ENCODE data around the gene CBX8. TPM values are rescaled to one million over a fixed set of nuclear protein-coding genes. Genes with fewer than 3 reads are reported as not detected.

CBX8 gene
- polyA plus RNA-seq, 1 donor from 2014 or later = 3.2 TPM

DNA sequence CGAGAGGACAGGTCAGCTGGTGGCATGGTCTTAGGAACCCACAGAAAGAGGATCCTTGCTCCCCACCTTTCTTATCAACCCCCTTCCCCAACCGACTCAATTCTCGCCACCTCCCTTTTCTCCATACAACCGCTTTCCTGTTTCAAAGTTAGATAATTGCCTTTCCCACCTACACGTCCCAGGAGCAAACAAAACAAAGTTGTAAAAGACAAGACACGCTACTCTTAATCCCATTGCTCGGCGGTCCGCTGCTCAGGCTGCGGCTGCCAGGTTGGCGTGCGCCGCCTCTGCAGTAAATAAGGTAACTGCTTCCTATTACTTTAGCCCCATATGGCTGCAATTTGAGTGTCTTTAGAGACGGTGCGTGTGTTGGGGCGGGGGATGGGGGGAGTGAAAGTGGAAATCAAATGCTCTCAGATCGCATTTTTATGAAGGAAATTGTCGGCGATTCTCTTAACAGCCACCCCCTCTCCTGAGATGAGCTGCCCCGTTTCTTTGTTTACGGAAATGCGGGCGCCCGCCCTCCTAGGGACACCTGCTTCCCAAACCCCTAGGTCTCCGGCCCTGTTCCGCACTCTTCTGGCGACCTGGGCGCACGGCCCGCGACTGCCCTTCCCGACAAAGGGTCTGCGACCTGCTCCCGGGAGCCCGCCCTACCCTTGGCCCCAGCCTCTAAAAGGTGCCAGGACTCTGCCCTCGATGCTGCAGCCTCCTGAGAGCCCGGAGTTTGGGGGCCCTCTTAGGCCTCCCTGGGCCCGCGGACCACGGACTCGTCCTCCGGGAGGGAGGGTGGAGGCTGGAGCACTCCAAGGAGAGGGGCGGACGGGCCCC is 3.7 kb upstream of the CBX8 start:
- peaks cover 15 to 18% (median 16%) of the 10 kb centered on the region in 3 donors for H3K4me1 Mint-ChIP-seq
- peaks cover 39% of the 10 kb centered on the region for H3K27me3 Mint-ChIP-seq
- no peaks in the 10 kb centered on the region for H3K36me3 Mint-ChIP-seq
- H3K4me3 Mint-ChIP-seq = peak overlapping the region; percentile 68 to 93 (median 86)
- peak overlapping the region; percentile 86 to 96 (median 93) for H3K27ac Mint-ChIP-seq
- peaks cover 0 to 12% (median 0%) of the 10 kb centered on the region in 3 donors for H3K9me3 Mint-ChIP-seq

DNA sequence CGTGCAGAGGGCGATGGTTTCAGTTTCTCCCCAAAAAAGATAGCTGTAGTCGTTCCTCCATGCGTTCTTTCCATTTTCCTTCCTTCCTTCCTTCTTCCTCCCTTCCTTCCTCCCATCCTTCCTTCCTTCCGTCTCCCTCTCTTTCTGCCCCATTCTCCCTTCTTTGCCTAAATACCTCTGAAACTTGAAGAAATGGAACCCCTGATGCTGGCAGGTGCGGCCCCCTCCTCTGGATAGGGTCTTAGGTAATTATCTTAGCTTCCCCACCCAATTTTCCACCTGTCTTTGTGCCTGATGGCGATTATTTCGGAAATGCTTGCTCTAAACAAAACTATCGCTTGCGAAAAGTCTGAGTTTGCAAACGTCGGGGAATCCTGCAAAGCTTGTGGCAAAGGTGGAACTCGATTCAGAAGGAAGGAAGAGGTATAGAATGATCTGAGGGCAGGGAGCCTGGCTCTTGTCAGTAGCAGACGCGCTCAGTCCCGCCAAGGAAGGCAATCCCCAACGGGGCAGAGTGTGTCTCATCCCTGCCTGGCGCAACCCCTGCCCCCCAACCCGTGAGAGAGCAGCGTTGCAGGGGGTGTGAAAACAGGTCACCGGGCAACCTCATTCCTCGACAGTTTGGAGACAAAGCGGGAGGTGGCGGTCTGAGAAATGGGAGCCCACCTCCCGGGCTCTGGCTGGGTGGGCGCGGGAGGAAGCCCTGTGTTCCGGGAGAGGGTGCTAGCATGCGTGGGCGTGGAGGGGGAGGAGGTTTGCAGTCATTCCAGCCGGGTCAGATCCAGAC is 2.9 kb upstream of the CBX8 start:
- peaks cover 33% of the 10 kb centered on the region for H3K27me3 Mint-ChIP-seq
- H3K9me3 Mint-ChIP-seq = peaks cover 0 to 12% (median 0%) of the 10 kb centered on the region in 3 donors
- no peaks in the 10 kb centered on the region for H3K36me3 Mint-ChIP-seq
- H3K4me3 Mint-ChIP-seq = peak overlapping the region in 3 of 4 donors; percentile 81 to 87 (median 84)
- peak overlapping the region; percentile 86 to 96 (median 93) for H3K27ac Mint-ChIP-seq
- peaks cover 11 to 17% (median 16%) of the 10 kb centered on the region in 3 donors for H3K4me1 Mint-ChIP-seq

DNA sequence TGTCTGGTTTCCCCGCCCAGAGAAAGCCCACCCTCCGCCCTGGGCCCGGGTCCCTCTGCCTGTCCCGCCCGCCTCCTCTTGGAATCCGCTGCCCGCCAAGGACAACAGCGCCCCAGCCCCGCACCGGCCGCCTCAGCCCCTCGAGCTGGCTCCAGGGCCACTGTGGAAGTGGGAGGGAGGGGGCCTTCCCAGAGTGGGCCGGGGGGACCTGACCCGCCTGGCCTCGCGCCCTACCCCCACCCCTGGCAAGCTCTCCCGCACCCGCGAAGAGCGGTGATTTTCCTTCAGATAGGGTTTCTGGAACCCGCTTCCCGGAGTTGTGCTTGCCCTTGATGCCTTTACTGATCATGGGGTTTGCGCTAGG is 2.3 kb upstream of the CBX8 start:
- Mint-ChIP-seq H3K9me3 (peaks cover 0 to 7% (median 0%) of the 10 kb centered on the region in 3 donors), H3K4me3 (peak overlapping the region in 2 of 4 donors; percentile 61 to 84), H3K27me3 (peaks cover 29% of the 10 kb centered on the region), H3K4me1 (peaks cover 5 to 12% (median 11%) of the 10 kb centered on the region in 3 donors), H3K27ac (peak overlapping the region; percentile 86 to 96 (median 93)), H3K36me3 (no peaks in the 10 kb centered on the region)

DNA sequence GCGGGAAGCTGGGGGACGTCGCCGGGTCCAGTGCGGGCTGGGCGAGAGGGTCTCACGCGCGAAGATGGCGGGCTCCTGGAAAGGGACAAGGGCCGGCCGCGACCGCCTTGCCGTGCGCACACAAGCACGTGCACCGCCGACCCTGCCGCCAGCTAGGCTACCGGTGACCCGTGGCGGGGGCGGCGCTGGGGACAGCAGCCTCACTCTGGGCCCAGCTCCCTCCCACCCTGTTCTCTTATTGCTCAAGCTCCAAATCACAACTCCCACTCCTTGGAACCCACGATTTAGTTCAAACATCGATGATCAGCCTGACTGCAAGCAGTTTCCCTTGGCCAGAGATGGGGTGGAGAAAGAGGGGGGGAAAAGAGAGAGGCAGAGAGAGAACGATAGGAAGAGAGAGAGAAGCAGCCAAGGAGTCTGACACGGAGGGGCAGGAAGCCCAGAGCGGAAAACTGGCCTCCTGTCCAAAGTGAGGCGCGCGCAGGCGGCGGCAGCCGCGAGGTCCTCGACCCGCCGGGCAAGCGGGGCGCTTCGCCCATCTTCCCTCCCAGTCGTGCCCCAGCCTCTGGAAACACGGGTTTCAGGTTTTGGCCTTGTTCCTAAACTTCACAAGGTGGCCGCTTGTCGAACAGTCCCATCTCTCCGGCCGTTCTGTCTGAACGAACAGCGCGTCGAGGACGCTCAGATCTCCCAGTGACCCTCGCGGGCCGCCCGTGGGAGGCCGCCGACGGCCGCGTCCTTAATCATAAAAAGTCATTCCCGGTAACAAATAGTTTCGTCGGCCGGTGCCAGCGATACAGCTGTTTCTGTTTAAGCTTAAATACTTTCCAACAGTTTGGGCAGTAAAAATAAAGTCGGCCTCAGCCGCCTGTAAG is 1.7 kb upstream of the CBX8 start:
- peak overlapping the region; percentile 57 to 88 (median 86) for H3K4me3 Mint-ChIP-seq
- peaks cover 0 to 5% (median 0%) of the 10 kb centered on the region in 3 donors for H3K9me3 Mint-ChIP-seq
- H3K36me3 Mint-ChIP-seq = peaks cover 2% of the 10 kb centered on the region
- H3K27me3 Mint-ChIP-seq = peaks cover 27% of the 10 kb centered on the region
- H3K4me1 Mint-ChIP-seq = peaks cover 5 to 12% (median 9%) of the 10 kb centered on the region in 3 donors
- peak overlapping the region; percentile 82 to 96 (median 85) for H3K27ac Mint-ChIP-seq

DNA sequence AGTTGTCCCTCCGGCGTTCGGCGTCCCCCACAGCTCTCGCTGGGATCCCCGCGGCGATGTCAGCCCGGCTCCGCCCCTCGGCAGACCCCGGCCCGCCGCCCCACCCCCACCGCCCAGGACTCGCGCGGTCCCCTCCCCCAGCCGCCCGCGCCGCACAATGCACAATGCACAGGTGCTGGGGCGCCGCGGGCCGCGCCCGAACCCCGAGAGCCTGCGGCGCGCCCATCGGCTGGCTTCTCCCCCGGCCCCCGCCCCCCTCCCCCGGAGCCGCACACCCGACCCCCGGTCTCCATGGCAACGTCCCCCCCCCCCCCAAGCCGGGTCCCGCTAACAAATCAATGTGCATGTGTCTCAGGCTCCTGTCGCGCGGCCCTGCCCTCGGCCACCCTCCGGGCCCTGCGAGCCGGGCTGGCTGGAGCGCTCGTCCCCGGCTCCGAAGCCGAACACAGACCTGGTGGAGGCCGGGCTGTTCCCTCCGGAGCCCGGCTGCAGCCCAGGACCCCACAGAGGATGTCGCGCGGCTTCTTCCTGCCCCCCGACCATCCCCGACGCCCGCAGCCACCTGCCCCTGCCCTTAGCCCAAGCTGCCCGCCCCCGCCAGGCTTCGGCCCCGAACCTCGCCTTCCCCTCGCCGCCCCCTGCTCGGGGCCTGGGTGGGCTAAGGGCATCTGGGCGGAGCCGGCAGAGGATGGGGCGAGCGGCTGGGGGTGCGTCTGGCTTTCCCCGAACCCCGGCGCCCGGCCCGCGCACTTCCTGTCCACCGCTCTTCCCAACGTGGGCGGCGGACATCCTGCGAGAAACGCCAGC is 818 bp upstream of the CBX8 start:
- Mint-ChIP-seq H3K9me3 (peaks cover 0 to 5% (median 0%) of the 10 kb centered on the region in 3 donors), H3K27ac (peak overlapping the region in 2 of 3 donors; percentile 95 to 97), H3K4me1 (peaks cover 5 to 12% (median 8%) of the 10 kb centered on the region in 3 donors), H3K4me3 (peak overlapping the region in 2 of 4 donors; percentile 89 to 94), H3K27me3 (peaks cover 26% of the 10 kb centered on the region), H3K36me3 (peaks cover 2% of the 10 kb centered on the region)

DNA sequence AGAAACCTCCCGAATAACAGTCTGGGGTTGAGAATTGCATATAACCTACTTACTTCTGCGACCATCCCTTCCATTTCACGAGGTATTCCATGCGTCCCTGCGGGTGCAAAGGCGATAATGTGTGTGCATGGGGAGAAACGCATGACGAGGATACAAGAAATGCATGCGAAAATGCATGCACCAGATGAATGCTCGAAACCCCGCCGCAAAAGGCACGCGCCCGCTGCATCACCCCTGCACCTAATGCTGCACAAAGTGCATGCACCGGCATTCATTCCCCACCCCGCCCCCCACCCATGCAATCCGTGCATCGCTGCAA is 474 bp downstream of the CBX8 start:
- Mint-ChIP-seq H3K27me3 (peaks cover 23% of the 10 kb centered on the region), H3K9me3 (peaks cover 0 to 5% (median 0%) of the 10 kb centered on the region in 3 donors), H3K4me3 (peak overlapping the region; percentile 89 to 97 (median 94)), H3K36me3 (peaks cover 2% of the 10 kb centered on the region), H3K27ac (peak overlapping the region; percentile 86 to 97 (median 95)), H3K4me1 (peaks cover 8 to 15% (median 9%) of the 10 kb centered on the region in 3 donors)

DNA sequence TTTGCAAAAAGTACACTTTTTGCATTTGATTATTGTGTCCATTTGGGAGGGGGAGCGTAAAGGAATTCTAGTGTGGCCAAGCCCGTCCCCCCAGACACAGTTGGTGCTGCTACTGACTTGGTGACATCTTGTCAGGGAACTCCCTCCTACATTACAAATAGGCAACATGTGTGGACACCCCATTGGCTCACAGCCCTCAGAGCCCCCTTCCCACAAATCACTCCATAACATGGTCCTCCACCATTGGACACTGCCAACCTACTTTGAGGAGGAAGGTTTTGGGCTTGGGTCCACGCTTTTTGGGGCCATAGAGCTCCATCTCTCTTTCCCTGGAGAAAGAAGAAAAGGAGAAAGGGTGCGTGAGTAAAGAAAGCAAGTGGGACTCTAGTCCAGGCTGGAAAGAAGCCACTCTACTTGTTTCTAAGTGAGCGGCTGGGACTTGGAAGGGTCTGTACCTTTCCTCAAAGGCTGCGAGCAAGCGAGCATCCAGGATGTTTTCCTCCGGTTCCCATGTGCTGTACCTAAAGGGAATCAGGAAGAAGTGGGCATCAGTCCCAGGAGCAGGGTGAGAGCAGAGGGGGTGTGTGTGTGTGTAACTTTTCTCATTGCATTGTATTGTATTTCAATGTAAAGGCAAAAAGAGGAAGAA is 958 bp downstream of the CBX8 start:
- Mint-ChIP-seq H3K4me3 (peak overlapping the region; percentile 89 to 97 (median 94)), H3K9me3 (peaks cover 0 to 5% (median 0%) of the 10 kb centered on the region in 3 donors), H3K4me1 (peaks cover 8 to 15% (median 9%) of the 10 kb centered on the region in 3 donors), H3K27me3 (peaks cover 26% of the 10 kb centered on the region), H3K36me3 (peaks cover 2% of the 10 kb centered on the region), H3K27ac (peak overlapping the region in 2 of 3 donors; percentile 95 to 97)

DNA sequence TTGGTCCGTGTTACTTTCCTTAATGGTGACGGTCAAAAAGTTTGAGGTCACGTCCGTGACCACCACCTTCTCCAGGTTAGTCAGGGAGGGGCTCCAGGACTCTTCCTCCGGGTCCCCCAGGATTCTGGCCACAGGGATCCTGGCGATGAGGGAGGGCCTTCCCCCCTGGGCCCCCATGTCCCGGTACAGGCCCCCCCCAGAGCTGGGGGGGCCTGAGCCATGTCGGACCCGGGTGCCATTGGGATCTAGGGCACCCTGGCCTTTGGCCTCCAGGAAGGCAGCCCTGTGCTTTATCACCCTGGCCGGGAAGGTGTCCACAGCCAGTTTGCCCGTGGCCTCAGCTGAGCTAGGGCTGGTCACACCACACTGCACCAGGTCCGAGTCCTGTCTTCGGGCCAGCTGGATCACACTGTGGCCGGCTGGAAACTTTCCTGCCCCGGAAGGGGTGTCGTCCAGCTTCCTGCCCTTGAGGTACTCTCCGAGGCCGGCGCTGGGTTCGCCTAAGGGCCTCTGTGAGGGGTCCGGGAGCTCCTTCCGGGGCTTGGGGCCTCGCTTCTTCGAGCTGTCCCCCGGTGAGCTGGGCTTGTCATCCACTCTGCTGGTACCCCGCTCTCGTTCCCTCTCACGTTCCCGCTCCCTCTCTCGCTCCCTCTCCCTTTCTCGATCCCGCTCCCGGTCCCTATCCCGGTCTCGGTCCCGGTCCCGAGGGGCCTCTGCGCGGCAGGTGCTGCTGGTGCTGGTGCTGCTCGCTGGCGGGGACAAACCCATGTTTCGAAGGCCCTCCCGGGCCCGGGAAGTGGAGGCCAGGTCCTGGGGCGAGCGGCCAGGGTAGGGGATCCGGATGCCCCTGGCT is 2.0 kb downstream of the CBX8 start:
- Mint-ChIP-seq H3K9me3 (peaks cover 0 to 2% (median 0%) of the 10 kb centered on the region in 3 donors), H3K27ac (peak overlapping the region in 1 of 3 donors; percentile 65), H3K36me3 (peaks cover 2% of the 10 kb centered on the region), H3K4me3 (peak overlapping the region in 1 of 4 donors; percentile 20), H3K27me3 (peaks cover 24% of the 10 kb centered on the region), H3K4me1 (peaks cover 3 to 12% (median 4%) of the 10 kb centered on the region in 3 donors)

DNA sequence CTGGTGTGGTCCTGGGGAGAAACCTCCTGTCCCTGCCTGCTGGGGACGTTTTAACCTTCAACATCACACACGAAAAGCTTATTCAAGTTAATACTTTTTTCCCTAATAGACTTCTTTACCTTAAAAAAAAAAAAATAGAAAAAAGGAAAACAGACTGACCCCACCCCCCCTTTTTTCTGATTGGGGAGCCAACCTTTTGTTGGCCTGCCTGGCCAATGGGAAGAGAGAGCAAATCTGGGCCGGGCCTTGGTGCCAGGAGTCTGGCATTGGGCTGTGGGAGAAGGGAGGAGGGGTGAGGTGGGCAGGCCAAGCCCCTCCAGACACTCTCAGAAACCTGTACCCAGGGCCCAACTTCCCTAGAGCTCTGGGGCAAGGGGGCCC is 3.0 kb downstream of the CBX8 start:
- Mint-ChIP-seq H3K27me3 (peaks cover 22% of the 10 kb centered on the region), H3K4me3 (peak overlapping the region in 2 of 4 donors; percentile 32 to 47), H3K27ac (peak overlapping the region in 1 of 3 donors; percentile 70)

DNA sequence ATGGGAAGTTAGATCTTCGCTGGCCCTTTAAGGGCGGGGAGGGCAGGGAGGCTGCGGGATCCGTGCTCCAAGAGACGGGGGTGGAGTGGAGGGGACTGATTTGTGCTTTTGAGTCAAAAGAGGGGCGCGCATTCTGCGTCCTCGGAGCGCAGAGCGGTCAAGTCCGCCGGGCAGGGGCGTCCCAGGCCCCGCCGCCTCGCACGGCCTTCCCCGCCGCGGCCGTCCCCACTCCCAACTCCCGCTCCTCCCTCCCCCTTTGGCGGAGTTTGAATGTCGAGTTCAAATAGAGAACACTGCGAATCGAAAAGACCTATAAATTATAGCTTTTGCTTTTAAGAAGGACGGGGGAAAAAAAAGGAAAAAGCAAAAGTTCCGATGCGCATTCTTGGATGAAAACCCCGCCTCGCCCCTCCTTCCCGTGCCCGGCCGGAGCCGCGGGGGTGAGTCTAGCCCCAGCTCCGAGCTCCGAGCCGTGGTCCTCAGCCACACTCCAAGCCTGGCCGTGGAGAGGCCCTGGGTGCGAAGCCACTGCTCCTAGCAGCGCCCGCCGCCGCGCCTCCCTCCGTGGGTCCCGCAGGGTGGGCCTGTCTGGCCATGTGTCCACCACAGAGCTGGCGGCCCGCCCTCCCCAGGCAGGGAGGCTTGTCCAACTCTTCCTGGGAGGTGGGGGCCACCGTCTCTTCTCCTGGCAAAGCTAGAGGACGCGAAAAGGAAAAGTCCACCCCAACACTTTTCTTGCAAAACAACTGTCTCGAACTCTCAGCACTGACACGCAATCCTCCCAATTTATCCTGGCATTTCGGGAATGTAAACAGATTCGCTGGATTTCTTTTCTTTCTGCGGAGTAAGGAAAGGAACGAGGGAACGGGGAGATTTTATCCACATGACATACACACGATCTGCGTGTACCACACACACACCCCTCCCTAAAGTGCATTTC is 3.6 kb downstream of the CBX8 start:
- peaks cover 2% of the 10 kb centered on the region for H3K36me3 Mint-ChIP-seq
- H3K4me3 Mint-ChIP-seq = peak overlapping the region in 2 of 4 donors; percentile 32 to 47
- H3K27ac Mint-ChIP-seq = peak overlapping the region in 1 of 3 donors; percentile 70
- peaks cover 26% of the 10 kb centered on the region for H3K27me3 Mint-ChIP-seq
- H3K9me3 Mint-ChIP-seq = no peaks in the 10 kb centered on the region
- H3K4me1 Mint-ChIP-seq = peaks cover 0 to 12% (median 4%) of the 10 kb centered on the region in 3 donors

More for the DNA sequence above, 3.0 kb downstream of the CBX8 start:
- Mint-ChIP-seq H3K36me3 (peaks cover 2% of the 10 kb centered on the region), H3K4me1 (peaks cover 3 to 12% (median 4%) of the 10 kb centered on the region in 3 donors), H3K9me3 (no peaks in the 10 kb centered on the region)

DNA sequence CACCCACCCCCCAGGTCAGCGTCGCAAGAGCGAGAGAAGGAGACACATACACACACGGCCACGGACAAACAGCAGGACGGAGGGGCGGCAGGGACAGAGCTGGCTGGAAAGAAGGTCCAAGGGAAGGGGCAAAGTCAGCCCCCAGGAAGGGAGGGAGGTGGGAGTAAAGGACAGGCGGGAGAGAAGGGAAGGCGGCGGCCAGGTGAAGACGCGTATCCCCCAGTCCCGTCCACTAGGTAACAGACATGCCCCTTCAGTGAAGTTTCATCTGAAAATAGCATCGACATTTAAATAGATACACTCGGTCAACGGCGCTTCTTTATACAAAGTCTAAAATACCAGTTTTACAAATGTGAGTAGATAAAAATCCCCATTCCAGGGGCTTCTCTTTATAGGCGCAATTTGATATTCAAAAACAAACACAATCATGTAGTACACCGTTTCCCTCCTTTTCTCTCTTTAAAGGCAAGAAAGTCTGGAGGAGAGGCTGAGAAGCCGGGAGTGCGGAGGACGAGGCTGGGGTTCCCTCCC is 4.5 kb downstream of the CBX8 start:
- Mint-ChIP-seq H3K9me3 (no peaks in the 10 kb centered on the region), H3K4me3 (peak overlapping the region in 3 of 4 donors; percentile 62 to 74 (median 68)), H3K4me1 (peaks cover 0 to 12% (median 4%) of the 10 kb centered on the region in 3 donors), H3K27me3 (peaks cover 31% of the 10 kb centered on the region), H3K27ac (peak overlapping the region; percentile 67 to 81 (median 79)), H3K36me3 (peaks cover 2% of the 10 kb centered on the region)
